Adrenal gland (tissue), 12 donors: Measurements from ENCODE around the gene TTLL1. TPM values are rescaled to one million over a fixed set of nuclear protein-coding genes. Genes with fewer than 3 reads are reported as not detected.

Experiments used
- DNase-seq, 7 donors: peaks; one replicate each; pipeline ENCODE4 v3.0.0-alpha.2; 2019 to 2020
- H3K27ac ChIP-seq, 5 donors: fragments of 200-600 bp; sonication (generic) in 4 of 5; 1 replicate in 3 of 5; 2 replicates in 2 of 5; pipeline versions ENCODE4 v1.5.1 to v1.8.0; 2016 to 2020; ENCODE audit warnings: mild to moderate bottlenecking in 1 of 5
- H3K27me3 ChIP-seq: fragments of 200-600 bp; 2 replicates; pipeline ENCODE4 v1.8.0; 2021
- H3K36me3 ChIP-seq, 2 donors: fragments of 200-600 bp; replicated peaks in 1 of 2; 1 replicate in 1 of 2; 2 replicates in 1 of 2; pipeline versions ENCODE4 v1.5.1 to v1.8.0; 2018 to 2022
- H3K4me1 ChIP-seq, 2 donors: fragments of 200-600 bp; replicated peaks in 1 of 2; 1 replicate in 1 of 2; 2 replicates in 1 of 2; pipeline versions ENCODE4 v1.5.1 to v1.8.0; 2018 to 2021
- H3K4me3 ChIP-seq, 4 donors: fragments of 200-600 bp; sonication (generic) in 3 of 4; one replicate each; pipeline ENCODE4 v1.5.1; 2016 to 2018
- H3K9me3 ChIP-seq, 3 donors: fragments of 200-600 bp; sonication (generic) in 1 of 3; replicated peaks in 1 of 3; 1 replicate in 2 of 3; 2 replicates in 1 of 3; pipeline versions ENCODE4 v1.5.1 to v1.8.0; 2016 to 2021
- CTCF ChIP-seq, 6 experiments: fragments of 450-650 bp in 4 of 6; fragments of 200-600 bp in 2 of 6; sonication (generic) in 1 of 6; IDR thresholded peaks; 1 replicate in 5 of 6; 2 replicates in 1 of 6; pipeline versions ENCODE4 v1.5.1 to v1.8.0; 2016 to 2021; ENCODE audit warnings: antibody characterized with exemption in 6 of 6, mild to moderate bottlenecking in 2 of 6, moderate library complexity in 1 of 6
- POLR2A ChIP-seq, 2 donors: fragments of 450-650 bp; IDR thresholded peaks; one replicate each; pipeline ENCODE4 v1.6.1; 2017; ENCODE audit warnings: antibody characterized with exemption in 2 of 2, mild to moderate bottlenecking in 2 of 2, moderate library complexity in 1 of 2
- WGBS, 4 donors: extraction: QIAGEN DNeasy Blood & Tissue Kit in 2 of 4; methylation state at CpG; one replicate each; pipeline versions ENCODE4 v1.1.5 to v1.1.7; 2013 to 2017; 5-methylcytosine and 5-hydroxymethylcytosine counted together
- intact Hi-C, 2 donors: fragments of 100-400 bp; cut with DNase I; formaldehyde crosslinking; loops; one replicate each; pipeline versions ENCODE4 v1.14.1 to v1.15.0; 2022 to 2023
- polyA plus RNA-seq, 3 donors: library from polyadenylated mRNA; stranded (reverse); fragments of 200-250 nt in 2 of 3; fragments of 350-450 nt in 1 of 3; fragmentation: Illumina TruSeq in 1 of 3; extraction: RNeasy Lipid Tissue Mini Kit (QIAGEN cat#74804) in 1 of 3; gene quantifications; one replicate each; pipeline ENCODE4 v1.2.3, GENCODE V29; 2013 to 2014
- total RNA-seq, 9 donors: library from RNA; depleted of rRNA in 4 of 9; stranded (reverse); fragments of >200 nt in 4 of 9; fragments of 120-200 nt in 1 of 9; fragmentation: NEBNext Ultra II Directional in 1 of 9; extraction: Animal tissue kit (Norgen Biotek cat#: 25700) in 1 of 9; gene quantifications; one replicate each; pipeline versions ENCODE4 v1.1.0 to v1.2.4, GENCODE V29; 2013 to 2023
- donor health status: healthy with polysubstance abuse.
- donor health status: Bipolar disorder and iron deficiency.
- donor health status: DM: yes; HTN: yes; CAD: no.
- donor health status: DM: no; HTN: no; CAD: no.
- donor health status: DM: no; HTN: no; CAD: no.
- donor health status: DM: yes; HTN: yes; CAD: no.

Gene TTLL1
- total and polyA plus RNA-seq, 12 donors: 5.0 to 14.1 (median 8.3) TPM

DNA sequence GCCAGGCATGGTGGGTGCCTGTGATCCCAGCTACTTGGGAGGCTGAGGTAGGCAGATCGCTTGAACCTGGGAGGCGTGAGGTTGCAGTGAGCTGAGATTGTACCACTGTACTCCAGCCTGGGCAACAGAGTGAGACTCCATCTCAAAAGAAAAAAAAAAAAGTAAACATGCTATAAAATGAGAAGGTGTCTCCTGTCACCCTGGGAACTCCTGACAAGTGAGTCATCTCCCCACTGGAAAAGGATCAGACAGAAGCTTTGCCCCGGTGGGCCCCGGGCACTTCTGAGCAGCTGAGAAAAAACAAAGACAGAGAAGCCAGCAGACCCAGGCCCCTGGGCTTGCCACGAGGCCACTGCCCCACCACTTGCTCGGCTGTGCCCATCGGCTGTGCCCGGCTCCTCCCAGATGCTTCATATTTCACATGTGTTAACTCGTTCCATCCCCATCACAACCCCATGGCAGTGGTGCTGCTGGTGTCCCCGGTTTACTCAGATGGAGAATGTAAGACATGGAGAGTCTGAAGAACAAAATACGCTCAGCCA is 22.3 kb downstream of the TTLL1 start:
- TF ChIP-seq POLR2A (IDR thresholded peaks at IDR 0.05) (no peak), CTCF (IDR thresholded peaks at IDR 0.05) (no peak)
- Histone ChIP-seq H3K4me3 (no peak overlapping the region), H3K27me3 (no peaks in the 10 kb centered on the region), H3K27ac (no peak overlapping the region), H3K36me3 (peaks cover 0 to 7% of the 10 kb centered on the region in 2 donors), H3K9me3 (no peaks in the 10 kb centered on the region), H3K4me1 (no peaks in the 10 kb centered on the region)
- WGBS, 4 donors: 67 to 74% (median 71%) methylated on average over 10 to 11 of the region's 11 CpGs
- DNase-seq: peak in 2 of 7 donors; percentile 10 to 33
- intact Hi-C loops: no loop called here

DNA sequence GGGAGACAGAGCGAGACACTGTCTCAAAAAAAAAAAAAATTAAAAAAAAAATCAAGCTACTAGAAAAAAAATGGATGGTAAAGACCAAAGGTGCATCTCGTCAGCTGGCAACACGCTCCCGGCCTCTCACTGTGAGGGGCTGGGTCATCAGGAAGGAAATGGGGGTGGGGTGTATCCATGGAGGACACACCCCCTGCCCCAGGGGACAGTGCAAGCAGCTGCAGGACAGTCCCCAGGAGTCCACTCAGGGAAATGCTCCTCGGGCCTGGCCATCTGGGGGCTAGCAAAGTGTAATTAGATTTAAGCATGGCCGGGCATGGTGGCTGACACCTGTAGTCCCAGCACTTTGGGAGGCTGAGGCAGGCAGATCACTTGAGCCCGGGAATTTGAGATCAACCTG is 23.1 kb downstream of the TTLL1 start:
- TF ChIP-seq CTCF (IDR thresholded peaks at IDR 0.05): no peak
- TF ChIP-seq POLR2A (IDR thresholded peaks at IDR 0.05): no peak
- Histone ChIP-seq H3K4me3 (no peak overlapping the region), H3K27ac (no peak overlapping the region), H3K4me1 (no peaks in the 10 kb centered on the region), H3K27me3 (no peaks in the 10 kb centered on the region), H3K9me3 (no peaks in the 10 kb centered on the region), H3K36me3 (peaks cover 0 to 7% of the 10 kb centered on the region in 2 donors)
- no peak for DNase-seq
- WGBS, 4 donors: 88 to 93% (median 88%) methylated on average over 6 to 7 of the region's 7 CpGs
- intact Hi-C loops: no loop called here

GRCh38 chr22:43060183-43060582 is 29.0 kb downstream of the TTLL1 start:
- H3K27ac ChIP-seq: no peak overlapping the region
- H3K36me3 ChIP-seq: peaks cover 0 to 7% of the 10 kb centered on the region in 2 donors
- no peaks in the 10 kb centered on the region for H3K9me3 ChIP-seq
- H3K4me1 ChIP-seq: no peaks in the 10 kb centered on the region
- no peak overlapping the region for H3K4me3 ChIP-seq
- peak in 2 of 7 donors; percentile 16 to 48 for DNase-seq
- TF ChIP-seq CTCF (IDR thresholded peaks at IDR 0.05) (peak; percentile 10 to 52 (median 41)), POLR2A (IDR thresholded peaks at IDR 0.05) (no peak)
- intact Hi-C loops: no loop called here
- no peaks in the 10 kb centered on the region for H3K27me3 ChIP-seq
- WGBS, 4 donors: 62 to 88% (median 64%) methylated on average over 3 to 5 of the region's 5 CpGs

DNA sequence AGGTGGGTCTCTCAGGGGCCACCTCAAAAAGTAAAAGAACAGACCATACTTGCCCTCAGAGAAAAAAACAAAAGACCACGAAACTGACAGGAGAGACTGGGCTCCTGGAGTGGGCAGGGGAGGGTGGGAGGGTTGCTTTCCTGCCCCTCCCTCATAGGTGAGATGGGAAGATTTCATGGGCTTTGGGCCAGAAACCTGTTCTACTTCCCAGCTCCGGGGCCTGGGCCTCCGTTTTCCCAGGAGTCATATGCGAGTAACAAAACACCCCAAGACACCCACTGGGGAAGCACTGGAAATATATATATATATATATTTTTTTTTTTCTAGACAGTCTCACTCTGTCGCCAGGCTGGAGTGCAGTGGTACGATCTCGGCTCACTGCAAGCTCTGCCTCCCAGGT is 31.6 kb downstream of the TTLL1 start:
- intact Hi-C loops: no loop called here
- H3K27me3 ChIP-seq: no peaks in the 10 kb centered on the region
- DNase-seq: no peak
- H3K27ac ChIP-seq: no peak overlapping the region
- H3K9me3 ChIP-seq: no peaks in the 10 kb centered on the region
- TF ChIP-seq CTCF (IDR thresholded peaks at IDR 0.05): no peak
- no peak for TF ChIP-seq POLR2A (IDR thresholded peaks at IDR 0.05)
- WGBS, 4 donors: 90 to 97% (median 94%) methylated on average over 7 of the region's 7 CpGs
- peaks cover 0 to 5% of the 10 kb centered on the region in 2 donors for H3K36me3 ChIP-seq
- no peaks in the 10 kb centered on the region for H3K4me1 ChIP-seq
- no peak overlapping the region for H3K4me3 ChIP-seq
